CD8-positive, alpha-beta memory T cell (primary cell): ENCODE measurements around the gene RBMS1. TPM values are rescaled to one million over a fixed set of nuclear protein-coding genes. Genes with fewer than 3 reads are reported as not detected.
"Not testable (repeated sequence)": the region's sequence is repeated elsewhere in the genome, so short reads cannot be mapped to it uniquely, and the experiment has no call there.

Source experiments
- CTCF ChIA-PET: fragments of 350-600 bp; sonication (Branson Sonifier 250); formaldehyde crosslinking; loops from one replicate; lab custom pipeline; 2021; ENCODE audit warnings: antibody characterized with exemption; lab: Charles Lee
- POLR2A ChIA-PET: fragments of 350-600 bp; sonication (Branson Sonifier 250); formaldehyde crosslinking; loops from one replicate; lab custom pipeline; 2021; ENCODE audit warnings: antibody characterized with exemption; lab: Charles Lee
- DNase-seq, 5 donors: peaks; one replicate each; pipeline versions ENCODE4 v3.0.0 to v3.0.0-alpha.2; 2020 to 2022; ENCODE audit warnings: mixed read lengths in 1 of 5
- H3K27ac ChIP-seq: one replicate; pipeline ENCODE4 v1.7.0; 2013; ENCODE audit warnings: low read depth, mild to moderate bottlenecking, low read length, moderate library complexity
- H3K27me3 ChIP-seq: 2 replicates; pipeline ENCODE4 v1.7.0; 2013; ENCODE audit warnings: low read length, mild to moderate bottlenecking; ENCODE audit not compliant: insufficient read depth, poor library complexity, severe bottlenecking
- H3K36me3 ChIP-seq: 2 replicates; pipeline ENCODE4 v1.7.0; 2013; ENCODE audit warnings: mild to moderate bottlenecking, low read length, moderate library complexity; ENCODE audit not compliant: insufficient read depth
- H3K4me1 ChIP-seq: 2 replicates; pipeline ENCODE4 v1.7.0; 2013; ENCODE audit warnings: mild to moderate bottlenecking, low read length, moderate library complexity; ENCODE audit not compliant: insufficient read depth
- H3K4me3 ChIP-seq: 2 replicates; pipeline ENCODE4 v1.7.0; 2013; ENCODE audit warnings: mild to moderate bottlenecking, low read length
- H3K9me3 ChIP-seq: 2 replicates; pipeline ENCODE4 v1.7.0; 2013; ENCODE audit warnings: mild to moderate bottlenecking, low read length
- H3K27ac Mint-ChIP-seq, 8 donors: one replicate each; pipeline ENCODE4 v1.8.0; 2020 to 2021; ENCODE audit warnings: mixed read lengths in 8 of 8, mild to moderate bottlenecking in 6 of 8, inconsistent platforms in 3 of 8, moderate library complexity in 3 of 8
- H3K27me3 Mint-ChIP-seq, 2 donors: one replicate each; pipeline ENCODE4 v1.8.0; 2020 to 2021; ENCODE audit warnings: mixed read lengths in 2 of 2, mild to moderate bottlenecking in 1 of 2, moderate library complexity in 1 of 2
- H3K36me3 Mint-ChIP-seq, 3 donors: one replicate each; pipeline ENCODE4 v1.8.0; 2020 to 2021; ENCODE audit warnings: mixed read lengths in 3 of 3, inconsistent platforms in 1 of 3, mild to moderate bottlenecking in 1 of 3
- H3K4me1 Mint-ChIP-seq, 3 donors: one replicate each; pipeline ENCODE4 v1.8.0; 2020 to 2021; ENCODE audit warnings: mixed read lengths in 3 of 3, inconsistent platforms in 1 of 3, mild to moderate bottlenecking in 1 of 3
- H3K4me3 Mint-ChIP-seq, 7 donors: one replicate each; pipeline ENCODE4 v1.8.0; 2020 to 2021; ENCODE audit warnings: mixed read lengths in 7 of 7, mild to moderate bottlenecking in 6 of 7, moderate library complexity in 4 of 7, inconsistent platforms in 2 of 7
- H3K9me3 Mint-ChIP-seq, 5 donors: one replicate each; pipeline ENCODE4 v1.8.0; 2020 to 2022; ENCODE audit warnings: mixed read lengths in 5 of 5, mild to moderate bottlenecking in 3 of 5, moderate library complexity in 2 of 5, inconsistent platforms in 1 of 5
- polyA plus RNA-seq: library from polyadenylated mRNA; unstranded; fragments of 300-500 nt; fragmentation: Illumina TruSeq; gene quantifications from one replicate; pipeline ENCODE4 v1.2.3, GENCODE V29; 2021
- total RNA-seq, 2 experiments: library from RNA; stranded (reverse); gene quantifications; one replicate each; pipeline ENCODE4 v1.2.3, GENCODE V29; 2021

The RBMS1 gene
- total and polyA plus RNA-seq, 3 experiments from 2014 or later = 48.8 to 130 (median 50.3) TPM

GRCh38 chr2:160454070-160454797, 39.4 kb downstream of the RBMS1 start:
- Mint-ChIP-seq H3K4me3 (no peak overlapping the region), H3K4me1 (peaks cover 21 to 34% (median 23%) of the 10 kb centered on the region in 3 donors), H3K27ac (no peak overlapping the region), H3K9me3 (no peaks in the 10 kb centered on the region), H3K27me3 (no peaks in the 10 kb centered on the region), H3K36me3 (no peaks in the 10 kb centered on the region)
- POLR2A ChIA-PET = no interaction called here
- Histone ChIP-seq H3K36me3 (no peaks in the 10 kb centered on the region), H3K27me3 (no peaks in the 10 kb centered on the region), H3K27ac (no peak overlapping the region), H3K4me1 (peaks cover 27% of the 10 kb centered on the region), H3K4me3 (no peak overlapping the region), H3K9me3 (no peaks in the 10 kb centered on the region)
- CTCF ChIA-PET = interaction anchor here (0.6 kb wide), 1 partner anchor 90 kb away, joined by 3 read pairs; no protein-coding TSS in a partner anchor
- DNase-seq = no peak

- Mint-ChIP-seq H3K4me1 (peaks cover 16 to 27% (median 19%) of the 10 kb centered on the region in 3 donors), H3K36me3 (no peaks in the 10 kb centered on the region), H3K27me3 (no peaks in the 10 kb centered on the region), H3K9me3 (no peaks in the 10 kb centered on the region), H3K27ac (no peak overlapping the region), H3K4me3 (no peak overlapping the region)
- CTCF ChIA-PET = no interaction called here
- no peak for DNase-seq
- H3K4me1 ChIP-seq = peaks cover 21% of the 10 kb centered on the region
- POLR2A ChIA-PET = no interaction called here
- H3K36me3 ChIP-seq = no peaks in the 10 kb centered on the region
- no peaks in the 10 kb centered on the region for H3K9me3 ChIP-seq
- H3K4me3 ChIP-seq = no peak overlapping the region
- H3K27ac ChIP-seq = no peak overlapping the region
- H3K27me3 ChIP-seq = no peaks in the 10 kb centered on the region
Measured at GRCh38 chr2:160453111-160453820, 40.3 kb downstream of the RBMS1 start.

GRCh38 chr2:160450486-160450885, 43.1 kb downstream of the RBMS1 start:
- Histone ChIP-seq H3K4me3 (no peak overlapping the region), H3K27me3 (no peaks in the 10 kb centered on the region), H3K36me3 (no peaks in the 10 kb centered on the region), H3K9me3 (no peaks in the 10 kb centered on the region), H3K27ac (no peak overlapping the region), H3K4me1 (peaks cover 11% of the 10 kb centered on the region)
- H3K27me3 Mint-ChIP-seq = no peaks in the 10 kb centered on the region
- no peak for DNase-seq
- peaks cover 0 to 4% (median 2%) of the 10 kb centered on the region in 3 donors for H3K36me3 Mint-ChIP-seq
- CTCF ChIA-PET = no interaction called here
- H3K9me3 Mint-ChIP-seq = no peaks in the 10 kb centered on the region
- H3K27ac Mint-ChIP-seq = no peak overlapping the region
- no peak overlapping the region for H3K4me3 Mint-ChIP-seq
- POLR2A ChIA-PET = interaction anchor here (0.6 kb wide), 1 partner anchor 1108 kb away, joined by 6 read pairs; no protein-coding TSS in a partner anchor
- H3K4me1 Mint-ChIP-seq = peaks cover 3 to 15% (median 14%) of the 10 kb centered on the region in 3 donors

- H3K4me1 ChIP-seq, CTCF ChIA-PET, H3K4me3 Mint-ChIP-seq, H3K27me3 Mint-ChIP-seq, H3K4me3 ChIP-seq, H3K27me3 ChIP-seq, H3K36me3 ChIP-seq, H3K27ac Mint-ChIP-seq, POLR2A ChIA-PET, H3K9me3 ChIP-seq, H3K36me3 Mint-ChIP-seq, H3K27ac ChIP-seq, DNase-seq, H3K9me3 Mint-ChIP-seq: not testable (repeated sequence)
- H3K4me1 Mint-ChIP-seq = peaks cover 8 to 14% (median 13%) of the 10 kb centered on the region in 3 donors
Measured at GRCh38 chr2:160448821-160449220, 44.8 kb downstream of the RBMS1 start.

- CTCF ChIA-PET = no interaction called here
- Histone ChIP-seq H3K27me3 (no peaks in the 10 kb centered on the region), H3K27ac (no peak overlapping the region), H3K36me3 (no peaks in the 10 kb centered on the region), H3K9me3 (no peaks in the 10 kb centered on the region), H3K4me3 (no peak overlapping the region), H3K4me1 (no peaks in the 10 kb centered on the region)
- Mint-ChIP-seq H3K36me3 (peaks cover 2 to 8% (median 4%) of the 10 kb centered on the region in 3 donors), H3K27ac (no peak overlapping the region), H3K4me3 (no peak overlapping the region), H3K27me3 (no peaks in the 10 kb centered on the region), H3K9me3 (no peaks in the 10 kb centered on the region), H3K4me1 (peaks cover 8 to 12% (median 10%) of the 10 kb centered on the region in 3 donors)
- no peak for DNase-seq
- POLR2A ChIA-PET = interaction anchor here (0.9 kb wide), 1 partner anchor 39 kb away, joined by 3 read pairs; no protein-coding TSS in a partner anchor
Measured at GRCh38 chr2:160445673-160446072, 47.9 kb downstream of the RBMS1 start.

- Mint-ChIP-seq H3K4me3 (no peak overlapping the region), H3K27ac (peak overlapping the region in 2 of 8 donors; percentile 41 to 74), H3K27me3 (peaks cover 0 to 3% of the 10 kb centered on the region in 2 donors), H3K9me3 (no peaks in the 10 kb centered on the region), H3K4me1 (peaks cover 8 to 15% (median 13%) of the 10 kb centered on the region in 3 donors), H3K36me3 (peaks cover 7 to 13% (median 9%) of the 10 kb centered on the region in 3 donors)
- ChIA-PET POLR2A (no interaction called here), CTCF (no interaction called here)
- no peaks in the 10 kb centered on the region for H3K36me3 ChIP-seq
- no peak overlapping the region for H3K4me3 ChIP-seq
- DNase-seq = no peak
- H3K4me1 ChIP-seq = no peaks in the 10 kb centered on the region
- H3K27ac ChIP-seq = no peak overlapping the region
- no peaks in the 10 kb centered on the region for H3K9me3 ChIP-seq
- H3K27me3 ChIP-seq = no peaks in the 10 kb centered on the region
Measured at GRCh38 chr2:160442603-160443002, 51.0 kb downstream of the RBMS1 start.

GRCh38 chr2:160440888-160441287, 52.7 kb downstream of the RBMS1 start:
- peaks cover 0 to 3% of the 10 kb centered on the region in 2 donors for H3K27me3 Mint-ChIP-seq
- Histone ChIP-seq H3K4me1 (peaks cover 2% of the 10 kb centered on the region), H3K36me3 (no peaks in the 10 kb centered on the region), H3K27me3 (no peaks in the 10 kb centered on the region), H3K4me3 (no peak overlapping the region), H3K9me3 (no peaks in the 10 kb centered on the region), H3K27ac (no peak overlapping the region)
- no peak overlapping the region for H3K4me3 Mint-ChIP-seq
- H3K36me3 Mint-ChIP-seq = peaks cover 4 to 13% (median 7%) of the 10 kb centered on the region in 3 donors
- CTCF ChIA-PET = no interaction called here
- H3K4me1 Mint-ChIP-seq = peaks cover 18 to 24% (median 18%) of the 10 kb centered on the region in 3 donors
- no peaks in the 10 kb centered on the region for H3K9me3 Mint-ChIP-seq
- peak overlapping the region in 1 of 8 donors; percentile 21 for H3K27ac Mint-ChIP-seq
- POLR2A ChIA-PET = no interaction called here
- no peak for DNase-seq

GRCh38 chr2:160439038-160439437, 54.6 kb downstream of the RBMS1 start:
- H3K36me3 ChIP-seq, CTCF ChIA-PET, H3K27ac ChIP-seq, H3K9me3 Mint-ChIP-seq, POLR2A ChIA-PET, H3K4me3 Mint-ChIP-seq, H3K9me3 ChIP-seq, H3K27me3 ChIP-seq, H3K4me3 ChIP-seq, DNase-seq, H3K27ac Mint-ChIP-seq, H3K27me3 Mint-ChIP-seq: not testable (repeated sequence)
- H3K36me3 Mint-ChIP-seq = peaks cover 4 to 13% (median 7%) of the 10 kb centered on the region in 3 donors
- peaks cover 22 to 30% (median 25%) of the 10 kb centered on the region in 3 donors for H3K4me1 Mint-ChIP-seq
- peaks cover 17% of the 10 kb centered on the region for H3K4me1 ChIP-seq
